Ishikawa (cell line): ENCODE measurements around the gene SRP14.

ENCODE experiments used
- TAF1 ChIP-seq: IDR thresholded peaks from 2 replicates; pipeline ENCODE4 v1.6.1; 2012; ENCODE audit warnings: low read depth, mild to moderate bottlenecking
- TEAD4 ChIP-seq: IDR thresholded peaks from 2 replicates; pipeline ENCODE4 v1.6.1; 2012

GRCh38 chr15:40053079-40053830 is 14.3 kb upstream of the SRP14 start:
- TF ChIP-seq TEAD4: no peak
- no peak for TF ChIP-seq TAF1
